ENCODE data around the gene ZNF771.

DNA sequence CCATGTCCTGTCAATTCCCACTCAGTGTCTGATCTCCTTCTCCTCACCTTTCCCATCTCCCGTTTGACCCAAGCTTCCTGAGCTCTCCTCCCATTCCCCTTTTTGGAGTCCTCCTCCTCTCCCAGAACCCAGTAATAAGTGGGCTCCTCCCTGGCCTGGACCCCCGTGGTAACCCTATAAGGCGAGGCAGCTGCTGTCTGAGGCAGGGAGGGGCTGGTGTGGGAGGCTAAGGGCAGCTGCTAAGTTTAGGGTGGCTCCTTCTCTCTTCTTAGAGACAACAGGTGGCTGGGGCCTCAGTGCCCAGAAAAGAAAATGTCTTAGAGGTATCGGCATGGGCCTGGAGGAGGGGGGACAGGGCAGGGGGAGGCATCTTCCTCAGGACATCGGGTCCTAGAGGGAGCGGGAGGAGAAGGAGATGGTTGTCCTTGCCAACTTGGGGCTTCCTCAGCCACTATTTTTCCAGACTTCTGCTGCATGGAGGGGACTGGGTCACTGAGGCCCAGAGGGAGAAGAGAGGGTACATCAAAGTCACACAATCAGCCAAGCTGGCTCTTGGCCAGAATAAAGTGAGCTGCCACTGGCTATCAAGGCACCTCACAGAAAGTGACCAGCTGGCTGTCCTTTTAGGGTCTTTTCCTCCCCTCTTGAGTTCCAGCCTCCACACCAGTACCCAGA is 35.2 kb upstream of the ZNF771 start:
- TF ChIP-seq, protein P1, sequence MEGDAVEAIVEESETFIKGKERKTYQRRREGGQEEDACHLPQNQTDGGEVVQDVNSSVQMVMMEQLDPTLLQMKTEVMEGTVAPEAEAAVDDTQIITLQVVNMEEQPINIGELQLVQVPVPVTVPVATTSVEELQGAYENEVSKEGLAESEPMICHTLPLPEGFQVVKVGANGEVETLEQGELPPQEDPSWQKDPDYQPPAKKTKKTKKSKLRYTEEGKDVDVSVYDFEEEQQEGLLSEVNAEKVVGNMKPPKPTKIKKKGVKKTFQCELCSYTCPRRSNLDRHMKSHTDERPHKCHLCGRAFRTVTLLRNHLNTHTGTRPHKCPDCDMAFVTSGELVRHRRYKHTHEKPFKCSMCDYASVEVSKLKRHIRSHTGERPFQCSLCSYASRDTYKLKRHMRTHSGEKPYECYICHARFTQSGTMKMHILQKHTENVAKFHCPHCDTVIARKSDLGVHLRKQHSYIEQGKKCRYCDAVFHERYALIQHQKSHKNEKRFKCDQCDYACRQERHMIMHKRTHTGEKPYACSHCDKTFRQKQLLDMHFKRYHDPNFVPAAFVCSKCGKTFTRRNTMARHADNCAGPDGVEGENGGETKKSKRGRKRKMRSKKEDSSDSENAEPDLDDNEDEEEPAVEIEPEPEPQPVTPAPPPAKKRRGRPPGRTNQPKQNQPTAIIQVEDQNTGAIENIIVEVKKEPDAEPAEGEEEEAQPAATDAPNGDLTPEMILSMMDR (IDR thresholded peaks at IDR 0.05), result no peak
- TF ChIP-seq POLR2A (IDR thresholded peaks at IDR 0.05), result no peak

Measured in Peyer's patch (tissue), 4 donors.